HepG2 (cell line): ENCODE results near the gene ACRBP. TPM values are rescaled to one million over a fixed set of nuclear protein-coding genes. Genes with fewer than 3 reads are reported as not detected.

Experiments
- DMAP1 ChIP-seq: IDR thresholded peaks from 2 replicates; pipeline ENCODE4 v1.6.1; 2016
- ELF3 ChIP-seq: IDR thresholded peaks from 2 replicates; pipeline ENCODE4 v1.6.1; 2016; ENCODE audit warnings: missing genetic modification reagents, missing compliant biosample characterization
- GABPB1 ChIP-seq: IDR thresholded peaks from 2 replicates; pipeline ENCODE4 v1.6.1; 2016; ENCODE audit warnings: mild to moderate bottlenecking, missing genetic modification reagents, moderate library complexity, missing compliant biosample characterization
- GFI1 ChIP-seq: sonication (generic); formaldehyde crosslinking; IDR thresholded peaks from 2 replicates; pipeline ENCODE4 v1.5.0; 2020; ENCODE audit warnings: missing genetic modification reagents, mild to moderate bottlenecking, borderline replicate concordance
- GPBP1L1 ChIP-seq: sonication (generic); formaldehyde crosslinking; IDR thresholded peaks from 2 replicates; pipeline ENCODE4 v1.5.0; 2020; ENCODE audit warnings: mild to moderate bottlenecking, missing genetic modification reagents
- KAT8 ChIP-seq: IDR thresholded peaks from 2 replicates; pipeline ENCODE4 v1.6.1; 2016; ENCODE audit warnings: missing genetic modification reagents, missing compliant biosample characterization
- KDM1A ChIP-seq: IDR thresholded peaks from 2 replicates; pipeline ENCODE4 v1.6.1; 2016; ENCODE audit warnings: missing compliant biosample characterization
- LBX2 ChIP-seq: sonication (generic); formaldehyde crosslinking; IDR thresholded peaks from 2 replicates; pipeline ENCODE4 v1.5.0; 2020; ENCODE audit warnings: missing genetic modification reagents, mild to moderate bottlenecking, borderline replicate concordance
- NR2F2 ChIP-seq: IDR thresholded peaks from 2 replicates; pipeline ENCODE4 v1.6.1; 2012; ENCODE audit warnings: low read depth, inconsistent platforms, borderline replicate concordance
- PATZ1 ChIP-seq: sonication (generic); formaldehyde crosslinking; IDR thresholded peaks from 2 replicates; pipeline ENCODE4 v1.4.0; 2020; ENCODE audit warnings: missing genetic modification reagents
- PHF8 ChIP-seq: sonication (generic); formaldehyde crosslinking; IDR thresholded peaks from 2 replicates; pipeline ENCODE4 v1.5.0; 2020; ENCODE audit warnings: missing genetic modification reagents
- POGK ChIP-seq: sonication (generic); formaldehyde crosslinking; conservative IDR thresholded peaks from 2 replicates; pipeline ENCODE4 v1.8.0; 2022; ENCODE audit warnings: mild to moderate bottlenecking, moderate library complexity, missing genetic modification reagents
- RXRA ChIP-seq: sonication (generic); formaldehyde crosslinking; IDR thresholded peaks from 2 replicates; pipeline ENCODE4 v1.5.1; 2020; ENCODE audit warnings: missing genetic modification reagents
- SP2 ChIP-seq: sonication (generic); formaldehyde crosslinking; IDR thresholded peaks from 2 replicates; pipeline ENCODE4 v1.5.1; 2020; ENCODE audit warnings: mild to moderate bottlenecking, missing genetic modification reagents
- TBX2 ChIP-seq: sonication (generic); formaldehyde crosslinking; IDR thresholded peaks from 2 replicates; pipeline ENCODE4 v1.5.0; 2020; ENCODE audit warnings: missing genetic modification reagents, mild to moderate bottlenecking, borderline replicate concordance
- ZC3H13 ChIP-seq: sonication (generic); formaldehyde crosslinking; IDR thresholded peaks from 2 replicates; pipeline ENCODE4 v1.8.1; 2023; ENCODE audit warnings: mild to moderate bottlenecking, missing genetic modification reagents, moderate library complexity
- ZMYM2 ChIP-seq: sonication (generic); formaldehyde crosslinking; IDR thresholded peaks from 2 replicates; pipeline ENCODE4 v1.8.0; 2022; ENCODE audit warnings: mild to moderate bottlenecking, missing genetic modification reagents
- ZNF160 ChIP-seq: sonication (generic); formaldehyde crosslinking; IDR thresholded peaks from 2 replicates; pipeline ENCODE4 v1.8.0; 2022; ENCODE audit warnings: mild to moderate bottlenecking, inconsistent platforms, missing genetic modification reagents
- ZNF263 ChIP-seq: sonication (generic); formaldehyde crosslinking; IDR thresholded peaks from 2 replicates; pipeline ENCODE4 v1.4.0; 2020; ENCODE audit warnings: missing genetic modification reagents
- ZNF317 ChIP-seq: sonication (generic); formaldehyde crosslinking; IDR thresholded peaks from 2 replicates; pipeline ENCODE4 v1.5.0; 2020; ENCODE audit warnings: mild to moderate bottlenecking, missing genetic modification reagents
- ZNF451 ChIP-seq: sonication (generic); formaldehyde crosslinking; IDR thresholded peaks from 2 replicates; pipeline ENCODE4 v1.5.0; 2020; ENCODE audit warnings: mild to moderate bottlenecking, missing genetic modification reagents
- ZNF501 ChIP-seq: sonication (generic); formaldehyde crosslinking; IDR thresholded peaks from 2 replicates; pipeline ENCODE4 v1.5.1; 2020; ENCODE audit warnings: mild to moderate bottlenecking, moderate library complexity, missing genetic modification reagents
- ZNF740 ChIP-seq: sonication (generic); formaldehyde crosslinking; IDR thresholded peaks from 2 replicates; pipeline ENCODE4 v1.4.0; 2020; ENCODE audit warnings: missing genetic modification reagents
- ZNF761 ChIP-seq: sonication (generic); formaldehyde crosslinking; conservative IDR thresholded peaks from 2 replicates; pipeline ENCODE4 v1.4.0; 2020; ENCODE audit warnings: mild to moderate bottlenecking, missing genetic modification reagents
- ZNF883 ChIP-seq: sonication (generic); formaldehyde crosslinking; IDR thresholded peaks from 2 replicates; pipeline ENCODE4 v1.5.1; 2020; ENCODE audit warnings: mild to moderate bottlenecking, missing genetic modification reagents; ENCODE audit errors: not compliant biosample characterization
- polyA plus RNA-seq, 8 experiments: library from polyadenylated mRNA; depleted of rRNA in 3 of 8; stranded (reverse) in 7 of 8; unstranded in 1 of 8; fragments of >200 nt; fragmentation: Illumina TruSeq in 4 of 8; extraction: Trizol in 4 of 8; gene quantifications; 2 replicates each; pipeline versions ENCODE4 v1.2.1 to v1.2.3, GENCODE V29; 2011 to 2016; ENCODE audit warnings: low read depth in 4 of 8, missing spikeins in 1 of 8, mixed read lengths in 1 of 8; ENCODE audit not compliant: insufficient read depth in 1 of 8
- total RNA-seq, 5 experiments: library from RNA; depleted of rRNA; stranded (reverse); fragments of >200 nt; fragmentation: Illumina TruSeq; extraction: Trizol; gene quantifications; 2 replicates each; pipeline ENCODE4 v1.2.3, GENCODE V29; 2016; ENCODE audit warnings: low read depth in 1 of 5

Gene ACRBP
- total and polyA plus RNA-seq, 2 of the 13 experiments (the other 11 are each of a cell fraction or from before 2014, with no cell fraction given): 0.46 TPM; not detected in 1

GRCh38 chr12:6613776-6614512 lies 33.3 kb downstream of the ACRBP start (continued):
- TF ChIP-seq ZNF451: peak; percentile 64; the same call in 1 of the 2 replicates
- TF ChIP-seq ZNF317 (CRISPR knock-in tag): peak; percentile 38; the same call in 1 of the 2 replicates
- peak; percentile 75; the same call in 1 of the 2 replicates for TF ChIP-seq ZNF160 (CRISPR knock-in tag)
- peak; percentile 41; the same call in 1 of the 2 replicates for TF ChIP-seq KAT8 (CRISPR knock-in tag)
- peak; percentile 92 for TF ChIP-seq ZNF263 (CRISPR knock-in tag)
- peak; percentile 66; the same call in 1 of the 2 replicates for TF ChIP-seq ELF3 (CRISPR knock-in tag)
- TF ChIP-seq ZNF740: no peak
- peak; percentile 62 for TF ChIP-seq PHF8 (CRISPR knock-in tag)
- peak; percentile 69; the same call in 1 of the 2 replicates for TF ChIP-seq ZMYM2 (CRISPR knock-in tag)
- peak; percentile 36; the same call in 1 of the 2 replicates for TF ChIP-seq TBX2
- peak; percentile 73 for TF ChIP-seq GABPB1 (CRISPR knock-in tag)
- 0 out of 2 replicates have a peak, but pooled peaks have one; percentile 51 for TF ChIP-seq ZC3H13
- no peak for TF ChIP-seq KDM1A
- peak; percentile 38; the same call in 1 of the 2 replicates for TF ChIP-seq PATZ1 (CRISPR knock-in tag)
- TF ChIP-seq NR2F2: no peak
- TF ChIP-seq SP2 (CRISPR knock-in tag): peak; percentile 45
- peak; percentile 43; the same call in 1 of the 2 replicates for TF ChIP-seq DMAP1
- peak; percentile 75; the same call in 1 of the 2 replicates for TF ChIP-seq ZNF501 (CRISPR knock-in tag)
- no peak for TF ChIP-seq GPBP1L1 (CRISPR knock-in tag)
- 0 out of 2 replicates have a peak, but pooled peaks have one; percentile 77 for TF ChIP-seq LBX2 (CRISPR knock-in tag)
- TF ChIP-seq POGK (CRISPR knock-in tag): peak; percentile 71; the same call in 1 of the 2 replicates
- peak; percentile 51; the same call in 1 of the 2 replicates for TF ChIP-seq RXRA (CRISPR knock-in tag)
- TF ChIP-seq ZNF883 (CRISPR knock-in tag): peak; percentile 54
- TF ChIP-seq ZNF761 (CRISPR knock-in tag): peak; percentile 65; the same call in 1 of the 2 replicates
- peak; percentile 41; the same call in 1 of the 2 replicates for TF ChIP-seq GFI1 (CRISPR knock-in tag)
